C4-2B (cell line): Measurements from ENCODE around the gene DMPK.

ENCODE experiments used
- H3K27ac ChIP-seq: fragments of 450-650 bp; 2 replicates; pipeline ENCODE4 v1.5.1; 2017
- CTCF ChIP-seq: fragments of 450-650 bp; conservative IDR thresholded peaks from 2 replicates; pipeline ENCODE4 v1.5.1; 2017; ENCODE audit warnings: mild to moderate bottlenecking
- ZFX ChIP-seq: fragments of 450-650 bp; IDR thresholded peaks from 2 replicates; pipeline ENCODE4 v1.6.1; 2017

DMPK gene

DNA sequence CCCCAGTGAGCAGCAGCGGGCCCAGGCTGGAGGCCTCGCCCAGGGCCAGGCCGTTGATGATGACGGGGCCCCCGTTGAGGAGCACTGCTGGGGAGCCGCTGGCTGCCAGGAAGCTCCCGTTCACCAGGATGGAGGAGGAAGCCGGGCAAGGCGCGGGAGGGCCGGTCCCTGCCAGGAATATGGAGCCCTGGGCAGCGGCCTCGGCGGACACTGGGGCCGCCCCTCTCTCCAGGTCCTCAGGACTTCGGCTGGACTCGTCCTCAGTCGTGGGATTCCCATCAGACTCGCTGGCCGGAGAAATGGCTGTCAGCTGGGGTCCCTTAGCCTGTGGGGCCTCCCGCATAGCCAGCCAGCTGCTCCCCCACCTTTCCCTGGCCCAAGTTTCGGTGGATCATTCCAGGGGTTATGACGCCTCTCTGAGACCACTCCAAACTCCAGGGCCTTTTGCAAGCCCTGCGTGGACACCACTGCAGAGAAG lies 15.4 kb downstream of the DMPK start:
- no peak for TF ChIP-seq CTCF
- H3K27ac ChIP-seq: peak overlapping the region; percentile 87

- H3K27ac ChIP-seq: peak overlapping the region; percentile 87
- no peak for TF ChIP-seq CTCF
- no peak for TF ChIP-seq ZFX
Observed at GRCh38 chr19:45766296-45766868, 15.9 kb downstream of the DMPK start.

- peak overlapping the region; percentile 87 for H3K27ac ChIP-seq
- TF ChIP-seq CTCF: no peak
Observed at GRCh38 chr19:45765702-45766295, 16.5 kb downstream of the DMPK start.

GRCh38 chr19:45764945-45765701 lies 17.2 kb downstream of the DMPK start:
- TF ChIP-seq CTCF: no peak
- no peak for TF ChIP-seq ZFX
- no peak overlapping the region for H3K27ac ChIP-seq

- no peak for TF ChIP-seq ZFX
- no peak for TF ChIP-seq CTCF
- no peak overlapping the region for H3K27ac ChIP-seq
Observed at GRCh38 chr19:45764475-45764874, 17.8 kb downstream of the DMPK start.

DNA sequence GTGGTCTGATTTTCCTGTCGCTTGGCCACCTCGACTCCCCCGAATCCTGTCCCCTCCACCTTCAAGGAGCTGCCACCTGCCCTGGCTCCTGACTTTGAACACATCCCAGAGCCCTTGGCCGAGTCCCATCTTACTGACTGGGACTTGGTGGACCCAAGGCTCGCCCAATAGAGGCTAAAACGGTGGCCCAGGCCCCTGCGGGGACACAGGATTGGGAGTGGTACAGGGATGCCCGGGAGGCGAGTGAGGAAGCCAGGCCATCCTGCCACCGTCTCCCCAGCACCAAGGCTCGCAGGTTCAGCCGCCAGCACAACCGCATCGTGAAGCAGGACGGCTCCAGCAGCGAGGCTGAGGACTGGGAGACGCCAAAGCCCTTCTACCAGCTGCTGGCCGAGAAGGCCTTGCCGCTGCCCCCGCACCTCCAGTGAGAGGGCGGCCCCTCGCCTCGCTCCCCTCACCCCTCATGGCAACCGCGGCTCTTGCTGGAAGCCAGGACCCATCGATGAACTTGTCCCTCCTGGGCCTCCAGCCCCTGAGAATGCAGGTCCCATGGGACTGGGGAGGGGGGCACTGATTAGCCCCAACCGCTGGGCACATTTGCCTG lies 18.5 kb downstream of the DMPK start:
- no peak overlapping the region for H3K27ac ChIP-seq
- no peak for TF ChIP-seq ZFX
- TF ChIP-seq CTCF: no peak
